Gastroesophageal sphincter (tissue), 3 donors: ENCODE measurements around the gene LRRC1.

Source experiments
- CTCF ChIP-seq, 4 experiments: fragments of 200-600 bp in 2 of 4; fragments of 450-650 bp in 2 of 4; sonication (generic) in 1 of 4; IDR thresholded peaks; one replicate each; pipeline ENCODE4 v1.5.1; 2017 to 2019; ENCODE audit warnings: antibody characterized with exemption in 4 of 4, mild to moderate bottlenecking in 2 of 4, moderate library complexity in 2 of 4
- POLR2A ChIP-seq, 2 donors: fragments of 450-650 bp; IDR thresholded peaks; one replicate each; pipeline ENCODE4 v1.6.1; 2017; ENCODE audit warnings: antibody characterized with exemption in 2 of 2, mild to moderate bottlenecking in 2 of 2, moderate library complexity in 1 of 2
- POLR2AphosphoS5 ChIP-seq: sonication (generic); formaldehyde crosslinking; IDR thresholded peaks from one replicate; pipeline ENCODE4 v1.6.1; 2017; ENCODE audit warnings: antibody characterized with exemption

- TF ChIP-seq CTCF (IDR thresholded peaks at IDR 0.05): no peak
- no peak for TF ChIP-seq POLR2A (IDR thresholded peaks at IDR 0.05)
- no peak for TF ChIP-seq POLR2AphosphoS5
These were observed 36.3 kb upstream of the LRRC1 start for GRCh38 chr6:53758496-53758895.
